Activated CD8-positive, alpha-beta memory T cell treated with anti-CD3 and anti-CD28 coated beads for 1 hour (primary cell): ENCODE measurements around the gene NAA80.
A peak's percentile ranks its signal among the peaks of the same experiment; 100 is the strongest.
"Not testable (repeated sequence)": the region's sequence is repeated elsewhere in the genome, so short reads cannot be mapped to it uniquely, and the experiment has no call there.

Experiments used
- DNase-seq, 2 donors: peaks; one replicate each; pipeline ENCODE4 v3.0.0-alpha.2; 2020; ENCODE audit warnings: low read depth in 1 of 2; ENCODE audit errors: extremely low read depth in 1 of 2

NAA80 gene

DNA sequence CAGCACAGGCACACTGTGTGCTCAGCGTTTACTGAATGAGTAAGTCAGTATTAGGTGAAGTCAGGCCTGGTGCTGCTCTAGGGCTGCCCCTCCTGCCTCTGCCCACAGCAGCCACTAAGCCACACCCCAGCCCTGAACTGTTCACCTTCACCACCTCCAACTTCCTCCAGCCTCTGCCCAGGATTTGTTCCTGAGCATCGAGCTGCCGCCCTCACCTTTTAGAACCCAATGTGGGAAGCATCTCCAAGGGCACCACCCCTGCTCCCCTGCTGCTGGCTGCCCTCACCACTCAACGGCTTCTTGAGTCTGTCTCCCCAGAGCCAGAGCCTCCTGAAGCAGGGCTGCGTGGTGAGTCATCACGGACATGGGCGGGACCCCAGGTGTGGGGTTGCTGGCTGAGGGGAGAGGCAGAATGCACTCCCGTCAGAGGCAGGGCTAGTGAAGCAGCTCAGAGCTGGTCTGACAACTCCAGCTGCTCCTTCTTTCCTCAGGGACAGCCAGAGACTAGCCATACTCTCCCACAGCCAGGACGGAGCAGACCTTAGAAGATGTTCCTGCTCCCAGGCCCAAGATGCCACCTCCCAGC, 17.5 kb upstream of the NAA80 start:
- peak; percentile 57 to 61 for DNase-seq

DNA sequence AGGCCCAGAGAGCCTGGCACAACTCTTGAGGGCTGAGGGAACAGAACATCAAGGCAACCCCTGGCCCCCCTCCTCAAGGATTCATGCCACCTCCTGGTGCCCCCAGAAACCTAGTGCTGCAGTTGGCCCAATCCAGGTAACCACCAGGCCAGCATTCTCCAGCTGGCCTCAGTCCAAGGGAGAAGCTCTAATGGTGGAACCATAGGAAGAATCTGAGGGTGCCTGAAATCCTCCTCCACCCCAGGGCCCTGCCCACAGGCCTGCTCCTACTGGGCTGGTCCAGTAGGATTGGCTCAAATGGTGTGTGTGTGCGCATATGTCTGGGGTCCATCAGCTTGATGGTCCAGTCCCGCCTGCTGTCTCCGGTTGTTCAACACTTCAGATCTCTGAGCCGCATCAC, 15.6 kb upstream of the NAA80 start:
- DNase-seq = no peak

- no peak for DNase-seq
Observed at GRCh38 chr3:50314342-50314741, 15.1 kb upstream of the NAA80 start.

- DNase-seq = not testable (repeated sequence)
Observed at GRCh38 chr3:50312041-50312440, 12.8 kb upstream of the NAA80 start.

GRCh38 chr3:50304601-50305000, 5.4 kb upstream of the NAA80 start:
- DNase-seq = no peak

DNA sequence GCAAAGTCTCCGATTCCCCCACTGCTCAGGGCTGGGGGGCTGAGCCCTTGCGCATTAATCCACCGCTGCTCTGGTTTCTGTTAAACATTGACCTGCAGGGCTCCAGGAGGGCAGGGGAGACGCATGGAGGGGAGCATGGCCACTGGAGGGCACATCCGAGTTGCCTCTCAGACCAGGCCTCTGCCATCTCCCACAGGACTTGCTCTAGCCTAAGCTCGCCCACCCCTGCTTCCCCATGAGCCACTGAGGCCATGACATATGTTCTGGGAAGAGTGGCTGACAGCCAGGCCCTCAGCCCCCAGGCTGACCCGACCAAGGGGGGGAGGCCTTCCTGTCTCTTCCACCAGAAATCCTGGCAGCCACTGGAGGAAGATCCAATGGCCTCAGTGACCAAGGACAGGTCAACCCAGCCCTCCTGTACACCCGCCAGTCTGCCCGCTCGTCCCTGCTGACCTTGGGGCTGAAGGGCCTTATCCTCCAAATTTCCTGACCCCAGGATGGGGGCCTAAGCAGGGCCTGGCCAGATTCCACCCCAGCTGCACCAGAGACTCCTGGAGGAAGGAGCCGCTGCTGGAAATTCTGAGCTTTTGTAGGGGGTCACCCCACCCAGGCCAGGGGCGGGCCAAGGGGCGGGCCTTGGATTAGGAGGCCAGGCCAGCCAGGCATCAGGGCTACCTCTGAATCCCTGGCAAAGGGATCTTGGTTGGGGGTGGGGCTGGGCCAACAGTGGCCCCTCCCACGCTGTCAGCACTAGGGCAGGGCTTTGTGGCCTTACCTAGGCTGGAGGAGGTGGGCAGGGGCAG, 4.0 kb upstream of the NAA80 start, which contains the start of gene HYAL1:
HYAL1 (minus strand) TSS at position 562 of the 803 bp plus-strand sequence. CDS start 618 bp downstream, outside the sequence.
- DNase-seq = no peak

DNA sequence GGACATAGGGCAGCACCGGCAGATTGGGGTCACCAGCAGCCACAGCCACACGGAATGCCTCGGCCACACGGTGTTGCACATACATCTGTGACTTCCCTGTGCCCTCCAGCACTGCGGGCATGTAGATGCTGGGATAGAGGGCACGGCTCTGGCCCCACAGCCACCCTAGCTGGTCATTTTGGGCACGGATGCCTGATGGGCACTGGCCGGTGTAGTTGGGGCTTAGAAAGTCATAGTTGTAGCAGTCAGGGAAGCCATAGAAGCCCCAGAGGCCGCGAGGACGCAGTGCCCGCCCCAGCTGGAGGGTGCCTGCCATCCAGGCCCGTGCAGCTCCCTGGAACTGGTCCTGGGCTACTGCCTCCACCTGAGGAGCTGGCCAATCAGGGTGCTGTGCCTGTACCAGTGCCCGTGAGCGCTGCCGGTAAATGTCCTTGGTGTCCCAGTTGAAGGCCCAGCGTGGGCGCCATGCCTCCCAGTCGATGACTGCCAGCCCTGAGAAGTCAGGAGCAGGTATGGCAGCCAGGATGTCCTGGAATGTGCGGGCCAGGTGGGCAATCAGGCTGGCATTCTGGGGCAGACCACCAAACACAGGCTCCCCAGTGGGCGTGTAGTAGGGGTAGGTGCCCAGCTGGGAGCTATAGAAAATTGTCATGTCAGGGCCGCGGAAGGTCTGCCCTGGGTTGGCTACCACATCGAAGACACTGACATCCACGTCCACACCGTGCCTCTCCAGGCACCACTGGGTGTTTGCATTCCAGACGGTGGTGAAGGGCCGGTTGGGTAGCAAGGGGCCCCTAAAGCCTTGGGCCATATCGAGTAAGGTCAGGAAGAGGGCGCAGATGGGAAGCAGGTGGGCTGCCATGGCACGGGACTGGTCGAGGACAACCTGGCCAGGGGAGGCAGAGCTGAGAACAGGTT, 3.1 kb upstream of the NAA80 start:
- no peak for DNase-seq

DNA sequence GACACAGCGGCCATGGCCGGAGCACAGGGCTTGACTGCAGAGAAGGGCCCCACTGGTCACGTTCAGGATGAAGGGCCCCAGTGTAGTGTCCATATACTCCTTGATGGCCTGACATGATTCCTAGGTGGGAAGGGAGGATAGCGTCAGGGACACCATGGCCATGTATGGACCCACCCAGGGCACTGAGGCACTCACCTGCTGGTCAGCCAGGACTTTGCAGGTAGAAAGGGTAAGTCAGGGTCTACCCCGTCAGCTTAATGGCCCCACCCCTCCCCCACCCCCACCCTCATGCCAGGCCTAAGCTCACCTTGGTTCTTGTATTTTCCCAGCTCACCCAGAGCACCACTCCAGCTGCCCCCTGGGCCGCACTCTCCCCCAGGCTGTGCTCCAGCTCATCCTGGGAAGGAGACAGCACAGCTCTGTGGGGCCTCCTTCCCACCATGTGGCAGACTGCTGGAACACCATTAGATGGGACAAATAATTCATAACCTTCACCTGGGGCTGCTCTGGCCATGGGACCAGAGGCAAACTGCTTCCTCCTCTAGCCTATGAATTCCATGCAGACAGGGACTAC, 1.6 kb upstream of the NAA80 start:
- DNase-seq = no peak

DNA sequence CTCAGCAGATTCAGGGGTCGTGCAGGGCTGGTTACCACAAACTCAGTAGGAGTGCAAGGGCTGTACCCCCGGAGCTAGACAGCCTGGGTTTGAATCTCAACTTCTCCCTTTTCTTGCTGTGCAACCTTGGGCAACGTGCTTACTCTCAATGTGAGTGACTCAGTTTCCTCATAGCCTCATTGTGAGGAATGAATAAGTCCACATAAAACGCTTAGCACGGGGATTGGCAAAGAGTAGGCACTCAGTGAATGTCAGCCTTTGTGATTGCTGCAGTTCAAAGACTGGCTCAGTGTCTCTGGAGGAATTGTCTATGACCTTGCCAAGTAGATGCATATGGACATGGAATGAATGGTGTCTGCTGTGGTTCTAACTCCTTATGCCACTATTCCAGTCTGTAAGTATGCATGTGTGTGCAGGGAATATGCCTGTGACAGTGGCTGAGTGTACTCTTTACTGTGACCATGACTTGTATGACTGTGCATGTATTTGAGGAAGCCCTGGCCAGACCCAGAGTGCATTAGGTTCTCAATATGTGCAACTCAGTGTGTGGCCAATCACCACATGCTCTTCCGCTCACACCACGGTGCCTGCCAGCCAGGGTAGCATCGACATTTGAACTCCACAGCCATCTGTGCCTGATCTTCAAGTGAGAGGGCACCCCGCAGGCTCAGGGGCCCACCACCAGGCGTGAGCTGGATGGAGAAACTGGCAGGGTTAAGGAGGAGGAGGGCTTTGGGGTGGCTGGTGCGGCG, 900 bp upstream of the NAA80 start:
- no peak for DNase-seq

- DNase-seq = no peak
Observed at GRCh38 chr3:50299638-50299928, 378 bp upstream of the NAA80 start.

GRCh38 chr3:50297896-50298725, 1.1 kb downstream of the NAA80 start:
- DNase-seq = no peak

GRCh38 chr3:50297384-50297775, 1.8 kb downstream of the NAA80 start:
- DNase-seq = no peak

DNA sequence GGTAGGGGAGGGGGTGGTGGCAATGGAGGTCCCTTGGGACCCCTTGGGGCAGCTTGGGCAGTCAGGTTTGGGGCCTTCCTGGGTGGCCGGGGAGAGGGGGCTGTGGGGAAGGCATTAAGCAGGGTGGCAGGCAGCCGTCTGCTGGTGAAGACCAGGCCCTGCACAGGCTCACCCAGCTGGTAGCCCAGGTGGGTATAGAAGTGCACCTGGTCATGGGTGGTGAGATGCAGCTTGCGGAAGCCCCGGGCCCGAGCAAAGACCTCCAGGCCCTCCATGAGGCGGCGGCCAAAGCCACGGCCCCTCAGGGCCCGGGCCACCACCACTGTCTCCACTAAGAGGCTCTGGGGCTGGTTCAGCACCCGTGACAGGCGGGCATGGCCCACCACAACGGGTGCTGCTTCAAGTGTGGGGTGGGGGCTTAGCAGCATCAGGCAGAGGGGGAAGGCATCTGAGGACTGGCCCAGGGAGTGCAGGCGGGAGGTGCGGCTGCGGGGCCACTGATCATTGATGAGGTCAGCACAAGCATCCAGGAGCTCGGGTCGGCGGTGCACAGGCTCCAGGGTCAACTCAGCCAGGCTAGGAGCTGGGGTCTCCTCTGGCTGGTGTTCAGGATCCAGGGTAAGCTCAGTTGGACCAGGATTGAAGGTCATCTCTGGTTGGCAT, 2.4 kb downstream of the NAA80 start:
- no peak for DNase-seq

DNA sequence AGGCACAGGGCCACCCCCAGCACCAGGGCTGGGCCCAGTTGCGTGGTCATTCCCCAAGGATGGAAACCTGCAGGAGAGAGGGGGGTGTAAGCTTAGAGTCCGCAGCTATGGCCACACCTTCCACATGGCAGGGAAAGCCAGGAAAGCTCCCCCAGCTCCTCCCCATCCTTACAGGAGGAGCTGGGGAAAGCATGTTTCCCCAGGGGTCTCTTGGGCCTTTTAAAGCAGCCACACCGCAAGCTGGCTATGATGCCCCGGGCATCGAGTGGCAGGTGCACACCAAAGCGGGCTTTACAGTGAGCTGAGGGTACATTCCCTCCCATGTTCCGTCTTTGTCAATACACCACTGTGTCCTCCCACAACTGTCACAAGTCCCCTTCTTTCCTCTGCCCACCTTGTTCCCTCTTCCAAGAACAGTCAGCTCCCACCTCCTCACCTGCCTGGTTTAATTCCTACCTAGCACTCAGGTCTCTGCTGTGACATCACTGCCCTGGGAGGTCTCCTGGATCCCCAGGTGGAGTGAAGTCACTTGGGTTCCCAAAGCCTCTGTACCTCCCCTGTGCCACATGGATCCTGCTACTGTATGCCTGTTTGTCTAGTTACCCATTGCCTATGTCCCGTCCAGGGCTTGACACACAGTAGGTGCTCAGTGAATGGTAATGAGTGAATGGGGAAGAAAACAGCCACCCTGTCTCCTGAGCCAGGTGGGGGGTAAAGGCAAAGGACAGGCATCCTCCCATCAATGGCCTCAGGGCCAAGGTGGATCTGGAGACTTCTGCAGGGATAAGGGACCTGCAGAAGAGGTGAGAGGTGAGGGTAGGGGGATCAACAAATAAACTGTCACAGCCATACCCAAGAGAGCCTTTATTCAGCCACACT, 3.4 kb downstream of the NAA80 start:
- DNase-seq = no peak

- DNase-seq = no peak
Observed at GRCh38 chr3:50294492-50295403, 4.5 kb downstream of the NAA80 start.

- DNase-seq = no peak
Observed at GRCh38 chr3:50294089-50294488, 5.1 kb downstream of the NAA80 start.

GRCh38 chr3:50293079-50293801, 6.0 kb downstream of the NAA80 start:
- no peak for DNase-seq
